22Rv1 (cell line): ENCODE results near the gene STH.
A peak's percentile ranks its signal among the peaks of the same experiment; 100 is the strongest.

Experiments used
- H3K27ac ChIP-seq: fragments of 450-650 bp; 2 replicates; pipeline ENCODE4 v1.5.1; 2017
- CTCF ChIP-seq: fragments of 450-650 bp; IDR thresholded peaks from 2 replicates; pipeline ENCODE4 v1.5.1; 2017; ENCODE audit warnings: mild to moderate bottlenecking
- ZFX ChIP-seq: fragments of 450-650 bp; IDR thresholded peaks from 2 replicates; pipeline ENCODE4 v1.6.1; 2017; ENCODE audit warnings: antibody characterized with exemption, borderline replicate concordance

STH gene

GRCh38 chr17:45968732-45969131 is 30.3 kb upstream of the STH start:
- H3K27ac ChIP-seq: no peak overlapping the region
- TF ChIP-seq CTCF: no peak

GRCh38 chr17:45969726-45970125 is 29.3 kb upstream of the STH start:
- no peak overlapping the region for H3K27ac ChIP-seq
- TF ChIP-seq CTCF: no peak
- TF ChIP-seq ZFX: no peak

- no peak overlapping the region for H3K27ac ChIP-seq
- TF ChIP-seq ZFX (no peak), CTCF (no peak)
These were observed 28.4 kb upstream of the STH start for GRCh38 chr17:45970659-45971058.

GRCh38 chr17:45971698-45972141 is 27.3 kb upstream of the STH start:
- TF ChIP-seq CTCF (no peak), ZFX (no peak)

GRCh38 chr17:45972531-45972930 is 26.5 kb upstream of the STH start:
- TF ChIP-seq CTCF (no peak), ZFX (no peak)
- 0 out of 2 replicates have a peak overlapping the region, but pooled peaks have one; percentile 26 for H3K27ac ChIP-seq

More at GRCh38 chr17:45971698-45972141, 27.3 kb upstream of the STH start:
- no peak overlapping the region for H3K27ac ChIP-seq

GRCh38 chr17:45973099-45973780 is 25.8 kb upstream of the STH start:
- TF ChIP-seq CTCF: no peak
- no peak for TF ChIP-seq ZFX
- peak overlapping the region; percentile 26; the same call in 1 of the 2 replicates for H3K27ac ChIP-seq
